22Rv1 (cell line): Measurements from ENCODE around the gene CELF2.

ENCODE experiments used
- H3K27ac ChIP-seq: fragments of 450-650 bp; 2 replicates; pipeline ENCODE4 v1.5.1; 2017
- ZFX ChIP-seq: fragments of 450-650 bp; IDR thresholded peaks from 2 replicates; pipeline ENCODE4 v1.6.1; 2017; ENCODE audit warnings: antibody characterized with exemption, borderline replicate concordance
- TF ChIP-seq, protein P1 (sequence below): fragments of 450-650 bp; IDR thresholded peaks from 2 replicates; pipeline ENCODE4 v1.5.1; 2017; ENCODE audit warnings: mild to moderate bottlenecking

The CELF2 gene

GRCh38 chr10:11288302-11288701 lies 270.6 kb downstream of the CELF2 start:
- TF ChIP-seq, protein P1, sequence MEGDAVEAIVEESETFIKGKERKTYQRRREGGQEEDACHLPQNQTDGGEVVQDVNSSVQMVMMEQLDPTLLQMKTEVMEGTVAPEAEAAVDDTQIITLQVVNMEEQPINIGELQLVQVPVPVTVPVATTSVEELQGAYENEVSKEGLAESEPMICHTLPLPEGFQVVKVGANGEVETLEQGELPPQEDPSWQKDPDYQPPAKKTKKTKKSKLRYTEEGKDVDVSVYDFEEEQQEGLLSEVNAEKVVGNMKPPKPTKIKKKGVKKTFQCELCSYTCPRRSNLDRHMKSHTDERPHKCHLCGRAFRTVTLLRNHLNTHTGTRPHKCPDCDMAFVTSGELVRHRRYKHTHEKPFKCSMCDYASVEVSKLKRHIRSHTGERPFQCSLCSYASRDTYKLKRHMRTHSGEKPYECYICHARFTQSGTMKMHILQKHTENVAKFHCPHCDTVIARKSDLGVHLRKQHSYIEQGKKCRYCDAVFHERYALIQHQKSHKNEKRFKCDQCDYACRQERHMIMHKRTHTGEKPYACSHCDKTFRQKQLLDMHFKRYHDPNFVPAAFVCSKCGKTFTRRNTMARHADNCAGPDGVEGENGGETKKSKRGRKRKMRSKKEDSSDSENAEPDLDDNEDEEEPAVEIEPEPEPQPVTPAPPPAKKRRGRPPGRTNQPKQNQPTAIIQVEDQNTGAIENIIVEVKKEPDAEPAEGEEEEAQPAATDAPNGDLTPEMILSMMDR, result no peak
- no peak for TF ChIP-seq ZFX
- H3K27ac ChIP-seq, result no peak overlapping the region

DNA sequence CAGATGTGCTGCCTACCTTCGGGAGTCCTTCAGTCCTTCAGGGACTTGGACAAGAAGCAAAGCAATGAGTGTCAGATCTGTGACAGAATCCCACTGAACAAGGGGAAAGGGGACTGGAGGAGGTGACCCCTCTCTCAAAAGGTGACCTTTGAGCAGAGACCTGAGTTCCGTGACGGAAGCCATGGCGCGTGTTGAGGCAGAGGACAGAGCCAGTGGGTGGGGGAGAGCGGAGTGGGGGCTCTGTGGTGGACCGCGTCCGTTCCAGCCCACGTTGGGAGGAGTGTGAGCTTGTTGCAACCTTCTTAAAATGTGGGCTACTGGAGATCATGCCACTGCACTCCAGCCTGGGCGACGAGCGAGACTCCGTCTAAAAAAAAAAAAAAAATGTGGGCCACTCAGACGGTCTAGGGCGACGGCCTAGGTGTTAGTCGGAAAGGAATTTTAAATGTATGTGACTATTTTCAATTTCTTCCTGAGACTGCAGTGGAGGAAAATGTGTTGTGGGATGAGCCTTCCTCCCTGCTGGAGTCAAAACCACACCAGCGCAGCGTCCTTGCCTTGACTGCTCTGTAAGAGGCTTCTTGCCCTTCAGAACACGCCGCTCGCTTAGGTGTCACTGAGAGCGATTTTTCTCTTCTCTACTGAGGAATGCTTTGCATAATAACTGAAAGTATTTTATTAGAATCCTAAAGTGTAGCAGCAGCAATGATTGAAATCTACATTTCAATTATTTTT lies 272.7 kb downstream of the CELF2 start:
- H3K27ac ChIP-seq, result no peak overlapping the region
- TF ChIP-seq, protein P1, result no peak
- no peak for TF ChIP-seq ZFX

- TF ChIP-seq ZFX, result no peak
- TF ChIP-seq, protein P1, result no peak
- H3K27ac ChIP-seq, result no peak overlapping the region
Observed at GRCh38 chr10:11292576-11293302, 275.1 kb downstream of the CELF2 start.

GRCh38 chr10:11293332-11293731 lies 275.7 kb downstream of the CELF2 start:
- no peak overlapping the region for H3K27ac ChIP-seq
- TF ChIP-seq, protein P1, result no peak
- no peak for TF ChIP-seq ZFX

GRCh38 chr10:11294831-11295450 lies 277.3 kb downstream of the CELF2 start:
- no peak overlapping the region for H3K27ac ChIP-seq
- TF ChIP-seq ZFX, result no peak
- TF ChIP-seq, protein P1, result no peak

DNA sequence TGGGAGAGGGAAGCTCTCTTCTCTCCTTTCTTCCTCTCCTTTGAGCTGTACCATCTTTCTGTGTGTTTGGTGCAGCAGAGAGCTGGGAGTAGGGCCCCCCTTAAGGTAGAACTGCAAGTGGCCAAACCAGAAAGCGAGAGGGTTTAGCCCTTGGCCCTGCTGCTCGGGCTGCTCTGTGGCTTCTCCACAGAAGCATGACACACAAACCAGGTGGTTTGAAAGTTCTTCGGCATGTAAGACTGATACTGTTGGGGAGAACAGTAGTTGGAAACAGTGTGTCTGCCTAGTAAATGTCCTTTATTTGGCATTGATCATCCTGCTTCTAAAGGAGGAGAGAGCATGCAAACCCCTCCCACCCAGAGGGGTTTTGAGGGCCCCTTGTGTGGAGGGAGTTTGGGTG lies 277.8 kb downstream of the CELF2 start:
- H3K27ac ChIP-seq, result no peak overlapping the region
- TF ChIP-seq ZFX, result no peak
- TF ChIP-seq, protein P1, result no peak

- TF ChIP-seq ZFX, result no peak
- TF ChIP-seq, protein P1, result no peak
- H3K27ac ChIP-seq, result no peak overlapping the region
Observed at GRCh38 chr10:11297136-11297535, 279.5 kb downstream of the CELF2 start.
